Neural crest cell (in vitro differentiated cells): Measurements from ENCODE around the gene MOBP. TPM values are rescaled to one million over a fixed set of nuclear protein-coding genes. Genes with fewer than 3 reads are reported as not detected.

Source experiments
- DNase-seq: peaks from one replicate; pipeline ENCODE4 v3.0.0; 2021; ENCODE audit warnings: low read depth, mixed read lengths, low spot score
- H3K27ac Mint-ChIP-seq: one replicate; pipeline ENCODE4 v1.8.0; 2021; ENCODE audit warnings: mild to moderate bottlenecking, mixed read lengths; ENCODE audit not compliant: unreplicated experiment
- H3K27me3 Mint-ChIP-seq: 2 replicates; pipeline ENCODE4 v1.8.0; 2021; ENCODE audit warnings: low read depth, mild to moderate bottlenecking, mixed read lengths
- H3K36me3 Mint-ChIP-seq: 2 replicates; pipeline ENCODE4 v1.8.0; 2021; ENCODE audit warnings: low read depth, mild to moderate bottlenecking, mixed read lengths
- H3K4me1 Mint-ChIP-seq: 2 replicates; pipeline ENCODE4 v1.8.0; 2021; ENCODE audit warnings: mixed read lengths
- H3K4me3 Mint-ChIP-seq: one replicate; pipeline ENCODE4 v1.8.0; 2021; ENCODE audit warnings: mild to moderate bottlenecking, mixed read lengths
- H3K9me3 Mint-ChIP-seq: 2 replicates; pipeline ENCODE4 v1.8.0; 2021; ENCODE audit warnings: mixed read lengths
- total RNA-seq: library from RNA; stranded (reverse); gene quantifications from 2 replicates; pipeline ENCODE4 v1.2.1, GENCODE V29; 2021
- TF ChIP-seq, protein P1 (sequence below): fragments of 200-600 bp; sonication (generic); conservative IDR thresholded peaks from 2 replicates; pipeline ENCODE4 v1.5.0; 2021; ENCODE audit warnings: antibody characterized with exemption, mild to moderate bottlenecking

The MOBP gene
- total RNA-seq, 1 donor from 2014 or later, result not detected

DNA sequence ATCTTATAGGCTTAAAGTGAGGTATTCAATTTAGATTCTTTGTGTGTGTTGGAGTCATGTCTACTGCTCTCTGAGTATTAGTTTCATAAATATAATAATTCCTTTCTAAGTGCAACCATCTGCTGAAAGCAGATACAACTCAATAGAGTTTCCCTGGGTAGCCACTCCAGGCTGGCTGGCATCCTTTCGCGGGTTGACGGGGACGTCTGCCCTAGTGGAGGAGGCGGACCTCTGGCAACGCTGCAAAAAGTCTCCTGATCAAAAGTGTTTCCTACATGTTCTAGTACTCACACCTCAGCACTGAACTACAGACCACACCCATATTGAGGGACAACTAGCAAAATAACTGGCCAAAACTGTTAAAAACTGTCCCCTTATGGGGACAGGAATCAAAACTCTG lies 2.5 kb downstream of the MOBP start:
- DNase-seq, result no peak
- TF ChIP-seq, protein P1, sequence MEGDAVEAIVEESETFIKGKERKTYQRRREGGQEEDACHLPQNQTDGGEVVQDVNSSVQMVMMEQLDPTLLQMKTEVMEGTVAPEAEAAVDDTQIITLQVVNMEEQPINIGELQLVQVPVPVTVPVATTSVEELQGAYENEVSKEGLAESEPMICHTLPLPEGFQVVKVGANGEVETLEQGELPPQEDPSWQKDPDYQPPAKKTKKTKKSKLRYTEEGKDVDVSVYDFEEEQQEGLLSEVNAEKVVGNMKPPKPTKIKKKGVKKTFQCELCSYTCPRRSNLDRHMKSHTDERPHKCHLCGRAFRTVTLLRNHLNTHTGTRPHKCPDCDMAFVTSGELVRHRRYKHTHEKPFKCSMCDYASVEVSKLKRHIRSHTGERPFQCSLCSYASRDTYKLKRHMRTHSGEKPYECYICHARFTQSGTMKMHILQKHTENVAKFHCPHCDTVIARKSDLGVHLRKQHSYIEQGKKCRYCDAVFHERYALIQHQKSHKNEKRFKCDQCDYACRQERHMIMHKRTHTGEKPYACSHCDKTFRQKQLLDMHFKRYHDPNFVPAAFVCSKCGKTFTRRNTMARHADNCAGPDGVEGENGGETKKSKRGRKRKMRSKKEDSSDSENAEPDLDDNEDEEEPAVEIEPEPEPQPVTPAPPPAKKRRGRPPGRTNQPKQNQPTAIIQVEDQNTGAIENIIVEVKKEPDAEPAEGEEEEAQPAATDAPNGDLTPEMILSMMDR, result no peak
- Mint-ChIP-seq H3K27ac (no peak overlapping the region), H3K4me1 (peaks cover 10% of the 10 kb centered on the region), H3K4me3 (no peak overlapping the region), H3K36me3 (no peaks in the 10 kb centered on the region), H3K27me3 (no peaks in the 10 kb centered on the region), H3K9me3 (peaks cover 5% of the 10 kb centered on the region)

GRCh38 chr3:39471652-39472051 lies 4.2 kb downstream of the MOBP start:
- Mint-ChIP-seq H3K27ac (no peak overlapping the region), H3K4me3 (no peak overlapping the region)

GRCh38 chr3:39473452-39474125 lies 6.1 kb downstream of the MOBP start:
- Mint-ChIP-seq H3K27me3 (peaks cover 2% of the 10 kb centered on the region), H3K27ac (no peak overlapping the region), H3K9me3 (peaks cover 3% of the 10 kb centered on the region), H3K36me3 (no peaks in the 10 kb centered on the region), H3K4me3 (no peak overlapping the region), H3K4me1 (no peaks in the 10 kb centered on the region)
- no peak for DNase-seq
- TF ChIP-seq, protein P1, result no peak

More at GRCh38 chr3:39471652-39472051, 4.2 kb downstream of the MOBP start:
- Mint-ChIP-seq H3K27me3 (peaks cover 2% of the 10 kb centered on the region), H3K4me1 (peaks cover 10% of the 10 kb centered on the region), H3K9me3 (peaks cover 7% of the 10 kb centered on the region), H3K36me3 (no peaks in the 10 kb centered on the region)
- no peak for DNase-seq
- TF ChIP-seq, protein P1, result no peak

GRCh38 chr3:39474126-39474515 lies 6.6 kb downstream of the MOBP start:
- no peak for DNase-seq
- H3K27me3 Mint-ChIP-seq, result peaks cover 2% of the 10 kb centered on the region
- peaks cover 3% of the 10 kb centered on the region for H3K9me3 Mint-ChIP-seq
- H3K27ac Mint-ChIP-seq, result no peak overlapping the region
- no peaks in the 10 kb centered on the region for H3K4me1 Mint-ChIP-seq
- TF ChIP-seq, protein P1, result no peak
- no peaks in the 10 kb centered on the region for H3K36me3 Mint-ChIP-seq
- no peak overlapping the region for H3K4me3 Mint-ChIP-seq

DNA sequence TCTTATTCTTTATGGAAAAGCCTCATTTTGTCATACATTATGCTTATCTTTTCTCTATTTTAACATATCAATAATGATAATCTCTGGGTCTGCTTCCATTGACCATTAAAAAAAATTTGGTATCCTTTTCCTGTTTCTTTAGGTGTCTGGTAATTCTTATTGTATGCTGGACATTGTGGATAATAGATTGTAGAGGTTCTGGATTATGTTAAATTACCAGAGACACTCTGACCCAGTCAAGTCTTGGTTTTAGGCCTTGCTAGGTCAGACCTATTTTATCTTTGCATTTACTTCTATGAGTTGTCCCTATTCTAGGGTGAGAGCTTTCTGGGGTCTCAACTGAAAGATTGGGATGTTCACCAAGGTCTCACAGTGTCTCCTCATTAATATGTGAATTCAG lies 9.3 kb downstream of the MOBP start:
- Mint-ChIP-seq H3K27ac (no peak overlapping the region), H3K9me3 (peaks cover 3% of the 10 kb centered on the region), H3K4me3 (no peak overlapping the region), H3K4me1 (no peaks in the 10 kb centered on the region), H3K27me3 (peaks cover 2% of the 10 kb centered on the region), H3K36me3 (no peaks in the 10 kb centered on the region)
- TF ChIP-seq, protein P1, result no peak
- DNase-seq, result no peak
